Measurements from ENCODE around the gene TRUB1. TPM values are rescaled to one million over a fixed set of nuclear protein-coding genes. Genes with fewer than 3 reads are reported as not detected.

The TRUB1 gene
- total RNA-seq, 1 donor from 2014 or later, result 5.2 TPM

DNA sequence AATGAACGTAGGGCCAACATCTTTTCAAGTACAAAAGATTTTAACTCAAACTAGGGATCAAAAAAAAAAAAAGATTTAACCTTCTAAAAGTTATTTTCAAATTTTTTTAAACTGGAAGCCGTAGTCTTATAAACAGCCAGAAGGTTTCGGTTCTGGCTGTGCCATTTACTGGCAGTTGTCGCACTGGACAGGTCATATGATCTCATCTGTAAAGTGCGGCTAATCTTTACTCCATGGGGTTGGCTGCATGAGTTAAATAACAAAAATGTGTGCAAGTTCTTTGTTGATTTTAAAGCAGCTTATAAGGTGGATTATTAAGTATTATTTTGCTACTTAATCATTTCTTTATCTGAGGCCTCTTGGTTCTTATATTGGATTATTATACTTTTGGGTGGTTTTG is 36.6 kb downstream of the TRUB1 start:
- no peak for DNase-seq (ENCODE audit: low spot score)

DNA sequence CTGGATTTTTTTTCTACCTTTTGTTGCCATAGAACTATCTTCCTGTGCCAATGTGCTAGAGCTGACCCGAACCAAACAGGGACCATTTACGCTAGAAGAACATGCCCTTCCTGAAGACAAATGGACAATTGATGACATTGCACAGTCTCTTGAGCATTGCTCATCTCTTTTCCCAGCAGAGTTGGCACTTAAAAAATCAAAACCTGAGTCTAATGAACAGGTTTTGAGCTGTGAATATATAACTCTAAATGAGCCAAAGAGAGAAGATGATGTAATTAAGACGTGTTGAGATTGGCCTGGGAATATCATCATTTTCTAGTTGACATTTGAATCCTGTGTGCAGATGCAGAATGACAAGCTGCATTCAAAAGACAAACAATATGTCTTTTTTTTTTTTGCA is 37.1 kb downstream of the TRUB1 start:
- no peak for DNase-seq (ENCODE audit: low spot score)

DNA sequence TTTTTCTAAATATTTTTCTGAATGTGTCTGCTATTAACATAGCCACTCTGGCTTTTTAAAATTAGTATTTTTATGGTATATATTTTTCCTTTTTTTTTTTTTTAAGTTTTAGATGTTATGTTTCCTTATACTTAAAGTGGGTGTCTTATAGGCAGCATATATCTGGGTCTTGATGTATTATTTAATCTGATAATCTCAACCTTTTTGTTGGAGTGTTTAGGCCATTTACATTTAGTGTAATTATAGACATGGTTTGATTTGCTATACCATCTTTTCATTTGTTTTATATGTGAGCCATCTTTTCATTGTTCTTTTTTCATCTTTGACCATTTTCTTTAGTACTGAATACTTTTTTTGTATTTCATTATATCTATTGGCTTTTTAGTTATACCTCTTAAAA is 45.0 kb downstream of the TRUB1 start:
- DNase-seq (ENCODE audit: low spot score), result no peak

DNA sequence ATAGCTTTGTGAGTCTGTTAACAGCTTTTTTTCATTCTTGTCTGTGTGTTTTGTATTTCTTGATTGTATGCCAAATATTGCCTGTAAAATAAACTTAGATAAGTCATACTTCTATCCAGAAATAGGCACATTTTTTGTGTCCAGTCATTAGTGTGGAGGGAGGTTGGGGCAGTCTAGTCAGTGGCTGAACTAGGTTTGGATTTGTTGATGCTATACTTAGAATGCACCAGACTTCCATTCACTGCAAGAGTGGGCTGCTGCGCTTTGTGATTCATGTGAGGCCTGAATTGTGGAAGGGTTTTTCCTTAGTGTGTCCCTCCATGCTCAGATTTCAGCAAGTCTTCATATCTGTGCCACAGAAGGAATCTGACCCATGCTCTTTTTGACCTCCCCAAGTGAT is 50.0 kb downstream of the TRUB1 start:
- no peak for DNase-seq (ENCODE audit: low spot score)

DNA sequence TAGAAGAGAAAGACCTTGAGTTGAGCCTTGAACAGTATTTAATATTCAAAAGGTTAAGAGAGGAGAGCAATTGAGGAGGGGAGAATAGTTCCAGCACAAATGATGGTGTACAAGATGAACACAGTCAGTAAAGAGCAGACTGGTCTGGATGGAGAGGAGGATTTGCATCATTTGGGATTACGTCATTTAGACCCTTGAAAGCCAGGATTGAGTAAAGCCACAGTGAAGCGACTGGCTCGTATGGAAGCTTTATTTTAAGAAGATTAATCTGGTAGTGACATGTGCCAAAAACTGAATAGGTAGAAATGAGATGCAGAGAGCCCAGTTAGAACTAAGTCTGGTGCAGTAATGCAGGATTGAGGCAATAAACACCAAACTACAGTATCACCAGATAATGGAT is 52.6 kb downstream of the TRUB1 start:
- DNase-seq (ENCODE audit: low spot score), result no peak

DNA sequence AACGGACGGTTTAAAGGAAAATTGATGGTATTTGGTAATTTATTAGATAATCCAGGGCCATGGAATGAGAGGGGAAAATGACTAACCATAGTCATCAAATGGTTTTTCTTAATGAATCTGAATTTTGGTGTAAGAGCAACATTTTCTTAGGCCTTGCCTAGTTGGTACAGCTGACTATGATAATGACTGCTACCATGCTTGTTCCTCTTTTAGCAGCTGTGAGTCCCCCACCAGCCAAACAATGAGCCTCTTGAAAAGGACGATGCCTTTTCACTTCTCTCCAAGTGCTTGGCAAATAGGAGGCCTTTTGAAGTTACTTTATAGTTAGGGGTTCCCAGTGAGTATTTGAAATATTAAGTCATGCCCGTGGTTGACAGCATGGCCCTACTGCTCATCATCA is 53.0 kb downstream of the TRUB1 start:
- no peak for DNase-seq (ENCODE audit: low spot score)

DNA sequence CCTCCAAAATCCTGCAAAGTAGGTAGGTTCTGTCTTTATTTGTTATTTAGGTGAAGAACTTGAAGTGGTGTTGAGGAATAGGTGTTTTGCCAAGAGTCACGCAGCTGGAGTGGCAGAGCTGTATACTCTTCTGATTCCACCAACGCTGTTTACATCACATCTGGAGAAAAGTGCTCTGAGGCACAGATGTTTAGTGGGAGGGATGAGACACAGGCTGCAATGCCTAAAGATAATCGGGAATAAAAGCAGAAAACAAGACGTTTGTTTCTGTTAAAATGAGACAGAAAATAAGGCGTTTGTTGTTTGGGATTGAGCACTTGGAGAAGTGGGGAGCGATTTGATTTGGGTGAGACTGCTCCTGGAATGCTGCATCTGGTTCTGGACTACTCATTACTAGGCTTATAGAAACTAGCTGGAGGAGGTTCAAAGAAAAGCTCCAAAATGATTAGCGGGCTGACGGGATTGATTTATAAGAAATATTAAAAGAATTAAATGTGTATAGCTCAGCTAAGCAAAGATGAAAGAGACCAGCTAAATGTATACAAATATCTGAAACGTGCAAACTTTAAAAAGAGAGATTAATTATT is 54.3 kb downstream of the TRUB1 start:
- no peak for DNase-seq (ENCODE audit: low spot score)

DNA sequence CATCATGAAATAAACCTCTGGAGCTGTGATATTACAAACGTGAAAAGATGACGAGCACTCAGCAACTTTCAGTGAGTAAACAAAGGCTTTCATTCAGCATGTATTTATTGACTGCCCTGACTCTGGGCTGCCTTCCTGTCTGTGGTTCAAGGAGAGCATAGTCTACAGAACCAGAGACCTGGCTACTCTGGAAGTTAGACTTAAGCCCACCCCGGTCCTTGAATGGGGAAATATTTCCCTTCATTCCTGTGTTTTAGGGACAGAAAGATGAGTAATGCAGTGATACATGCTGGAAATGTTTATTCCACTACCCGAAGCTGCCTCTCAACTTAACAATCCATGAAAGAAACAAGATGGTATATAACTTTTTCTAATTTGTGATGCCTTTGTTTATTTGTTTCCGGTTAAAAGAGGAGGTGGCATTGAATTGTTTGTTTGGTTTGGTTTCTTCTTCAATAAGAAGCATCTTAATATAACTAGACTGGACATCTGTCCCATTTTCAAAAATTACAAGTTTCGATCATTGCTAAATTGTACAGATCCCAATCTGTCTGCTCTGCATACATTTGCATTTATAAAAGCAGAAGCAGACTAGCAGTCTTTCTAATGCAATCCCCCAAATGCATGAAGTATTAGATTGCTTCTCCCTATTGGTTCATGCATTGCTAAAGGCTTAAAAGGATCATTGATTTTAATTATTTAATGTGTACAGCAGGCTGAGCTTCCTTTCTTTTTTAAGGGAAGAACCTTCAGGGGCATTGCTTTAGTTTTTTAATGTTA is 57.7 kb downstream of the TRUB1 start:
- DNase-seq (ENCODE audit: low spot score), result no peak

DNA sequence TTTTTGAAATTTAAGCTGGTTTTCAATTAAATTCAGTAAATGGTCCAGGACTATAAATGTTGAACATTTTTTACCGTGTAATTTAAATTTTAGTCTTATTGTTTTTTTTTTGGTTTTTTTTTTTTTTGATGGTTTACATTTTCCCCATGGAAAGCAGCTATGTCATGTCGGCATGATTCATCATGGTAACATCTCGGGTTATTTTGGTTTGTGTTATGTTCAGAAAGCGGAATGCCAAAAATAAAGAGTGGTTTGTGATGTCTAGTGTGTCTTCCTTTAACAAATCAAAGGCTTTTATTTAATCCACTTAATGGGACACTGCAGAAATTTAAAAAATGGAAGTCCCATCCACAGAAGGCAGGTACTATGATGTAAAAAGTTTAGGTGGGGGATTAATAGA is 58.5 kb downstream of the TRUB1 start:
- no peak for DNase-seq (ENCODE audit: low spot score)

DNA sequence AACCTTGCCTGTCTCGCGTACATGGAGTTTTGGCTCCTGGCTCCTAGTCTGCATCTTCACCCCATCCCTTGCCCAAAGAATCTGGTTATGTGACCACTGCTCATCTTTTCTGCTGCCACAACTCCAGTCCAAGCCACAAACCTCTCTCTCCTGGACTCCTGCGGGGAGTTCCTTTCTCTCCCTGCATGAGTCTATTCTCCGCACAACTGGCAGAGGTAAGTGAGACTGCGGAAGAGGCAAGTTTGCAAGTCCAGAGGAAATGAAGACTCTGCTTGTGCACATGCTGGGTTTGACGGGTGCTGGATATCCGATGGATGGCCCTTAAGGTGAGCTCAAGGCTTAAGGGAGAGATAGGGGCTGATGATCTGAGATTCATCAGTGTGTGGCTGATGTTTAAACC is 61.0 kb downstream of the TRUB1 start:
- no peak for DNase-seq (ENCODE audit: low spot score)

DNA sequence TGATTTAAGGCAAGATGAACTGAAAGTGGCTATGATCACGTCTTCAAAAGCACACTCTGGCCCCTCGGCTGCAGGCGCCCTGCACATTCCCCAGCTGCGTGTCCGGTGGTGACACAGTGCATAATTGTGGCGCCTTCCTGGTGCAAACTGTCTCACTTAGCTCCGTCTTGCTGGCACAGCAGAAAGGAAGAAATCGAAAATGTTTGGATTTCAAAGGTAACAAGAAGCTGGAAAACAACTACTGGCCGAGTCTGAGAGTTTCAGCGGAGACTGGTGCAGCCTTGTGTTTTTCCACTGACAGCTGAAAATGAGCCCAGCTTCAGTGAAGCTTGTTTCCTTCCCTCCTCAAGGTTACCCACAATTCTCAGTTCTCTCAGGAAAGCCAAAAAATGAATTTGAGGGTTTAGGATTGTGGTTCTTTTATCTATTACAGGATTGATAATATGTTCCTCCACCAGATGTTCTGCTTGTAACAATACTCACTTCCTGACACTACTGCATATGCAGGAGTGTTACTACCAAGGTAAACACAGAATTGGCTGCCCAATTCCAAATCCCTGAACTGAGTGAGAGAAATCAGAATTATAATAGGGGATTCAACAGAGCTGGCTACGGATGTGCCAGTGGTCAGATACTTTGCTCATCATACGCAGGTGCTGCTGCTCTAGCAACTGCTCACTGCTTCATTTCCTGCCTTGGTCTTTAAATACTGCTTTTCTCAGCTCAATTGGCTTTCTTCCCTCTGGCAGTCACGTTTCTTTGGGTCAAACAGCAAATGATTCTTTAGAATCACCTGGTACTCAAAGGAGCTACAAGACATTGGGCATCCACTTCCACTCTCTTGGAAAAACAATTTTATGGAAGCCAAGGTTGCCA is 63.7 kb downstream of the TRUB1 start:
- DNase-seq (ENCODE audit: low spot score), result no peak

DNA sequence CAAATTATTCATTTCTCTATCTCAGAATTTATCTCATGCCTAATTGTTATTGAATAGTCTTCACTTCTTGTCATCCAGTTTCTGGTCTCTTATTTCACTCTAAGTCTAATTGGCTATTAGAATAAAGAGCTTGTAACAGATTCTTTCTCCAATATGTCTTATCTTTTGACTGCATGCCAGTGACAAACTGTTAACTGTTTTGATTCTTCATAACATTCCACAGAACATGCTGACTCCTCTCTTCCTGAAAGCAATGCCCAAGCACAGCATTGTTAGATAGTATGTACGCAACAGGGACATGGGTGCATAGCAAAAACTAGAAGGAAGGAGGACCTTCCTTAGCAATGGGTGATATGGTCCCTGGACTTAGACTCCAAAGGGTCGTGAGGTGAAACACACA is 65.4 kb downstream of the TRUB1 start:
- no peak for DNase-seq (ENCODE audit: low spot score)

DNA sequence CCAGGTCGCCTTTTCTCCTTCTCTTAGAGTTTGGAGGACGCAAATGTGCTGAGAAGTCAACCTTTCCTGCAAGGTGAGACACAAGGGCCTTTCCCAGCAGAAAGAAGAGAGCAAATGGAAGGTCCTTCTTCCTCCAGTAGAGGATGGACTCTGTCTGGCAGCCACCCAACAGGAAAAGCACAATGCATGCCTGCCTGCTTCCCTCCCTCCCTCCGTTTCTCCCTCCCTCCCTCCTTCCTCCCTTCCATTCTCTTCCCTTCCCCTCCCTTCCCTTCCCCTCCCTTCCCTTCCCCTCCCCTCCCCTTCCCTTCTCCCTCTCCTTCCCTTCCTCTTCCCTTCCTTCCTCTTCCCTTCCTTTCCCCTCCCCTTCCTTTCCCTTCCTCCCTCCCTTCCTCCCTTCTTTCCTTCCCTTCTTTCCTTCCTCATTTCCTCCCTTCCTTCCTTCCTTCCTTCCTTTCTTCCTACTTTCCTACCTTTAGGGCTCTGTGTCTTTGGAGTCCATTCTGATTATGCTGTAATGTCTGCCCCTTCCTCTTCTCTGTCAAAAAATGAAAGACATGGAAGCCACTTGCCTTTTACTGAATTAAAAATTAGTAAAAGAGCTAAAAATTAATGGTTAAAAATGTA is 66.4 kb downstream of the TRUB1 start:
- no peak for DNase-seq (ENCODE audit: low spot score)

DNA sequence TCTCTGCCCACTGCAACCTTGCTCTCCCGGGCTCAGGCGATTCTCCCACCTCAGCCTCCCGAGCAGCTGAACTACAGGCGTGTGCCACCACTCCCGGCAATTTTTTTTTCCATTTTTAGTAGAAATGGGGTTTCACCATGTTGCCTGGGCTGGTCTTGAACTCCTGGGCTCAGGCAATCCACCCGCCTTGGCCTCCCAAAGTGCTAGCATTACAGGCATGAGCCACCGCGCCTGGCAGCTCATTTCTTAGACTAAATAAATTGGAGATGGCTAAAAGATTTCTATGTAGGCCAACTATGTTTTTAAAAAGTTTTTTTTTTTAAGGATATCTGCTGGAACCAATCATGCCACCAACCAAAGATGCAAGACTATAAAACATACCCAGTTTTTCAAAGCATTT is 67.8 kb downstream of the TRUB1 start:
- no peak for DNase-seq (ENCODE audit: low spot score)

DNA sequence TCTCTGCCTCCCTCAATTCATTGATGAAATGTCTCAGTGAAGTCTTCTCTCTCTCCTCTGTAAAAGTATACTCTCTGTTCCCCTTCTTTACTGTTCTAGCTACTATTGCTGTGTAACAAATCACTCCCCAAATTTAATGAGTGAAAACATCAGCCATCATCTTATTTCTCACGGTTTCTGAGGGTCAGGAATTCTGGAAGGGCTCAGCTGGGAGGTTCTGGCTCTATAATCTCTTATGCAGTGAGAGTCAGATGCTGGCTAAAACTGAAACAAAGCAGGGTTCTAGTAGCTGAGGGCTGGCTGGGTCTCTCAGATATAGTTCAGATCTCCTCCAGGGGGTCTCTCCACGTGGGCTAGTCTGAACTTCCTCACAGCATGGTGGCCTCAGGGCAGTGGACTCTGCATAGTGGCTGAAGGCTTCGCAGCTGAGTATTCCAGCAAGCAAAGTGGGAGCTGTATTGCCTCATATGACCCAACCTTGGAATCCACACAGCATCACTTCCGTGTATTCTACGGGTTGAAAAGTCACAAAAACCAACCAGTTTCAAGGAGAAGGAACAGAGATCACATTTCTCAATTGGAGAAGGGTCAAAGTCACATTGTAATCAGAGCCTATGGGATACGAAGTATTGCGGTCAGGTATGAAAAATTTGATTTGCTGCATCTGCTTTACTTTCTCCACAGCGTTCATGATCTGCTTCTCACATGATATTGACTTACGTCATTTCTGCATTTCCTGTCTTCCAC is 80.4 kb downstream of the TRUB1 start:
- DNase-seq (ENCODE audit: low spot score), result no peak

DNA sequence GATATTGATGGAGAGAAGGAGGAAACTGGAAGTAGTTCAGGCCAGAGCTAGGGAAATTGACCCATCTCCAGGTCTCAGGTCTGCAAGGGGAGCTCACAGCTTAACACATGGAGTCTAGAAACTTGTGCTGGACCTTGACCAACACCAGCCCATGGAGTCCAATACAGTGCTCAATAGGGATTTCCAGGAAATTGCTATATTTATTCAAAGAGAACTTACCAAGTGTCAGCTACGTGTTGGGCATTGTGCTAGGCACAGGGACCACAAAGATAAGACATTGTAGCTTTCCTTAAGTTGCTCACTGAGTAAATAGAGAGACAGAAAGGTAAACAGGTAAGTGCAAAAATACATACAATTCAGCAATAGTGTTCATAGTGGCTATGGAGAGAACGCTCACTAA is 82.5 kb downstream of the TRUB1 start:
- DNase-seq (ENCODE audit: low spot score), result no peak

DNA sequence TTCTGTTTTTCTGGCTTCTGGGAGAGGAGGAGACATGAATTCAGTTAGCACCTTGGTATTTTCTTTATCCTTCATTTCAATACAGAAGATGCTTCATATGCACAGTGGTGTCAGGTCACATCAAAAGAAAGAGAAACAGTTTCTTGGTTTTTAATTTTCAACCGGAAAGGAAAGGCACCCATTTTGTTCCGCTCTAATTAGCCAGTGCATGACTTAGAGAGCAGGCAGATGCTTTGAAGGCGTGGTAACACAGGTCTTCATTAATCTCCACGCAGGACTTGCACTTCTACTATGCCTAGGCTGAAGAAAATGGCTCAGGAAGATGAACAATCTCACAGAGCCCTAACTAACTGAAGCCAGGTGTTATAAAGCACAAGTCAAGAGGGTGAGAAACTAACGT is 84.7 kb downstream of the TRUB1 start:
- no peak for DNase-seq (ENCODE audit: low spot score)

DNA sequence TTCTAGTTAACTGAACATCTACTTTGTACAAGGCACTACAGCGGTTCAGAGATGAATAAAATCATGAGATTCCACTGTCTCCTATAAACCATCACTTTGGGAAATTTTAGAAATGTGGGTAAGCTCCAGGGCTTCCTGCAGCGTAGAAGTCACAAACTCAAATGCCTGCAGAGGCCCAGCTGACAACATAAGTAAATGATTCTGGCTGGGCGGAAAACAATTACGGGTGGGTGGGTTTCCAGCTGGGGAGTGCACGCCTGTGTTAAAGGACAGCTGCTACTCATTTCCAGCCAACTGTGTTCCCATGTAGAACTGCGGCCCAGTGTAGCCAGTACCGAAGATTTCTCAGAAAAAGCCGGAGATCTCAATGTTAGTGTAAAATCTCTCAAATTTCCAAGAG is 85.7 kb downstream of the TRUB1 start:
- DNase-seq (ENCODE audit: low spot score), result no peak

DNA sequence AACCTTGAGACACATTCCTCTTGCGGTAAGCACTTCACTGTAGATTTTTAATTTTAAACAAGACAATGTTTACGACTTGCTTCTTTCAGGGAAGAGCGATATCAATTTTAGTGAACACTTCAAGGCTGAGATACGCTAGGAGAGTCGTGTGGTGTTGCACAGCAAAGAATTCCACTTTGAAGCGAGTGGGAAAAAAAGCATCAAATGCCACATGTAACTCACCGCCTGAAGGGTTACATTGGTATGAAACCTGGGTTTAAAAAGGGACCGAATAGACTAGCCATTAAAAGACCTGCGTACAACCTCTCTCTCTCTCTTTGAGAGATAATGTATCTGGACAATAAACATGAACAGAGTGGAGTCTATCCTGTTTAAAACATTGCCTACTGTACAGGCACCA is 86.4 kb downstream of the TRUB1 start:
- DNase-seq (ENCODE audit: low spot score), result no peak

DNA sequence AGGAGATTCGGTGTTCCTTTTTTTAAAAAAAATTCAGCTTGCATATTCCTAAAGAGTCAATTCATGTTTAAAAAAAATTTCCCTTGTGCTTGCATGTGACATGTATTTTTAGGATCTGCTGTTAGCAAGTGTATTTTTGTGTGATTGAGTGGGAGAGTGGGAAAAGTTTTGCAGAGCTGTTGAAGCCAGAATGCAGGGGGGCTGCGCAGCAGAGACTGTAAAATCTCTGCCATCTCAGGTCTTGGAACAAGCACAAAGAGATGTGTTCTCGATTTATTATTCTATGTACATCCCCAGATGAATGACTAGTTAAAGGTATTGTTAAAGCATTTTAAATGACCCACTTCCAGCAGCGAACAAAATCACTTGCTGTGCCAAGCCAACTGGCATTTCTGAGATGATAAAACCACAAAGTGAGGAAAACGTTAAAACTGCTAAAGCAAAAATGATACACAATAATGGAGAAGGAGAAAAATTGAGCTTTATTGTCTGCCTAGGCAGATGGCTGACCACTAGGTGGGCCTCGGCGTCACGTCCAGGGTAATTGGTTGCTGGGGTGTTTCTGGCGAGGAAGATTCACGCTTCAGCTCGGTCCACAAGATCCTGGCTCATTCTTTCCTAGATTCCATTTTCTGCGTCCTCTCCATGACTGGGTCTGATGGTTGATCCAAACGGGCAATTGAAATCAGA is 88.2 kb downstream of the TRUB1 start:
- no peak for DNase-seq (ENCODE audit: low spot score)

DNA sequence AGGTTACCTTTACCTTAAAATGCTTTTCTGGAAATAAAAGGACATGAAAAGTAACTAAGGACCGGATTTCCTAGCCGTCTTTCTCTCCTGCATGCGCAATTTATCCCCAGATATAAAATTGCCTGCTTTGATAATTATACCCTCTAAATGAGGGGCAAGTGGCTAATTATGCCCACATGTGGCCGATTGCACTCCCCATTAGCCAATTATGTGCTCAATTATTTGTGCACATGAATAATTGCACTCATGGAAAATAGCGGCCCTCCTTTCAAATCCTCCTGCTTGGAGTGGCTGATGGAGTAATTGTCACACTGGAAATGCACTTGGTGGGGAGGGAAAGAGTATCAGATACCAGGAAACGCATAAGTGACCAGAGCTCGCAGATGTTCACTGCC is 88.7 kb downstream of the TRUB1 start:
- DNase-seq (ENCODE audit: low spot score), result no peak
